Small intestine (tissue), 7 donors: ENCODE data around the gene IMPDH1. TPM values are rescaled to one million over a fixed set of nuclear protein-coding genes. Genes with fewer than 3 reads are reported as not detected.
A peak's percentile ranks its signal among the peaks of the same experiment; 100 is the strongest.

Source experiments
- DNase-seq, 2 donors: peaks; one replicate each; pipeline versions ENCODE4 v3.0.0 to v3.0.0-alpha.2; 2013
- FAIRE-seq: peaks from 2 replicates; lab custom pipeline; 2012; peaks lifted over from hg19 to GRCh38; lab: Jason Lieb, UNC
- H3K27ac ChIP-seq, 3 donors: one replicate each; pipeline ENCODE4 v1.5.1; 2013; ENCODE audit warnings: low read length in 2 of 3, mild to moderate bottlenecking in 2 of 3, control low read depth in 1 of 3, inconsistent platforms in 1 of 3, low read depth in 1 of 3, moderate library complexity in 1 of 3
- H3K27me3 ChIP-seq, 3 donors: one replicate each; pipeline ENCODE4 v1.6.1; 2013; ENCODE audit warnings: low read length in 3 of 3, inconsistent platforms in 1 of 3; ENCODE audit not compliant: control insufficient read depth in 3 of 3, insufficient read depth in 3 of 3
- H3K36me3 ChIP-seq, 3 donors: one replicate each; pipeline ENCODE4 v1.6.1; 2013; ENCODE audit warnings: low read length in 3 of 3, inconsistent platforms in 1 of 3, low read depth in 1 of 3, mild to moderate bottlenecking in 1 of 3, moderate library complexity in 1 of 3; ENCODE audit not compliant: control insufficient read depth in 3 of 3, insufficient read depth in 2 of 3
- H3K4me1 ChIP-seq, 3 donors: one replicate each; pipeline ENCODE4 v1.6.1; 2013; ENCODE audit warnings: low read length in 2 of 3, inconsistent platforms in 1 of 3, low read depth in 1 of 3, mild to moderate bottlenecking in 1 of 3, moderate library complexity in 1 of 3; ENCODE audit not compliant: control insufficient read depth in 3 of 3, insufficient read depth in 2 of 3
- H3K4me3 ChIP-seq, 3 donors: one replicate each; pipeline ENCODE4 v1.5.1; 2013; ENCODE audit warnings: low read length in 3 of 3, control low read depth in 1 of 3, inconsistent platforms in 1 of 3, low read depth in 1 of 3, mild to moderate bottlenecking in 1 of 3, moderate library complexity in 1 of 3
- H3K9me3 ChIP-seq, 2 donors: one replicate each; pipeline ENCODE4 v1.6.1; 2013; ENCODE audit warnings: low read depth in 1 of 2, low read length in 1 of 2; ENCODE audit not compliant: control insufficient read depth in 2 of 2, insufficient read depth in 1 of 2
- WGBS, 3 donors: extraction: QIAGEN DNeasy Blood & Tissue Kit; methylation state at CpG; one replicate each; pipeline ENCODE4 v1.1.7; 2013; 5-methylcytosine and 5-hydroxymethylcytosine counted together
- polyA plus RNA-seq, 4 donors: library from polyadenylated mRNA; stranded (reverse) in 3 of 4; unstranded in 1 of 4; fragments of 200-250 nt in 3 of 4; fragments of 120-200 nt in 1 of 4; gene quantifications; one replicate each; pipeline versions ENCODE4 v1.2.1 to v1.2.3, GENCODE V29; 2013
- donor health status: healthy with polysubstance abuse.
- donor health status: control.
- donor health status: control.
- donor health status: Bipolar disorder and iron deficiency.
- donor health status: healthy.

IMPDH1 gene
- polyA plus RNA-seq, 4 donors = 4.5 to 19.0 (median 10.9) TPM

GRCh38 chr7:128398016-128398840 is 11.6 kb downstream of the IMPDH1 start:
- no peak overlapping the region for H3K27ac ChIP-seq
- WGBS, 3 donors = 67 to 77% (median 73%) methylated on average over 16 of the region's 16 CpGs
- no peak overlapping the region for H3K4me3 ChIP-seq
- FAIRE-seq (no peak), DNase-seq (peak; percentile 49 to 59)
- H3K4me1 ChIP-seq = no peaks in the 10 kb centered on the region
- no peaks in the 10 kb centered on the region for H3K9me3 ChIP-seq
- H3K27me3 ChIP-seq = no peaks in the 10 kb centered on the region
- peaks cover 2 to 73% (median 6%) of the 10 kb centered on the region in 3 donors for H3K36me3 ChIP-seq

- peaks cover 2 to 74% (median 6%) of the 10 kb centered on the region in 3 donors for H3K36me3 ChIP-seq
Measured at GRCh38 chr7:128396357-128396756, 13.4 kb downstream of the IMPDH1 start.

GRCh38 chr7:128395748-128396147 is 14.0 kb downstream of the IMPDH1 start:
- Histone ChIP-seq H3K27me3 (no peaks in the 10 kb centered on the region), H3K9me3 (no peaks in the 10 kb centered on the region), H3K27ac (no peak overlapping the region), H3K36me3 (peaks cover 2 to 68% (median 4%) of the 10 kb centered on the region in 3 donors), H3K4me1 (no peaks in the 10 kb centered on the region), H3K4me3 (no peak overlapping the region)
- 89 to 94% (median 92%) methylated on average over 3 of the region's 3 CpGs for WGBS, 3 donors
- FAIRE-seq (no peak), DNase-seq (no peak)

More at GRCh38 chr7:128396357-128396756, 13.4 kb downstream of the IMPDH1 start:
- FAIRE-seq = no peak
- Histone ChIP-seq H3K9me3 (no peaks in the 10 kb centered on the region), H3K27me3 (no peaks in the 10 kb centered on the region), H3K4me1 (no peaks in the 10 kb centered on the region), H3K4me3 (no peak overlapping the region), H3K27ac (no peak overlapping the region)
- 97 to 98% (median 98%) methylated on average over 9 to 11 of the region's 11 CpGs for WGBS, 3 donors
- no peak for DNase-seq

- Histone ChIP-seq H3K27ac (no peak overlapping the region), H3K9me3 (no peaks in the 10 kb centered on the region), H3K4me1 (no peaks in the 10 kb centered on the region), H3K36me3 (peaks cover 0 to 60% (median 2%) of the 10 kb centered on the region in 3 donors), H3K4me3 (no peak overlapping the region), H3K27me3 (no peaks in the 10 kb centered on the region)
- WGBS, 3 donors = 87 to 94% (median 93%) methylated on average over 16 of the region's 16 CpGs
- DNase-seq (no peak), FAIRE-seq (no peak)
Measured at GRCh38 chr7:128394904-128395496, 14.8 kb downstream of the IMPDH1 start.

GRCh38 chr7:128393526-128394330 is 16.1 kb downstream of the IMPDH1 start:
- H3K27me3 ChIP-seq = peaks cover 0 to 3% (median 0%) of the 10 kb centered on the region in 3 donors
- 40 to 83% (median 67%) methylated on average over 18 to 23 of the region's 23 CpGs for WGBS, 3 donors
- H3K9me3 ChIP-seq = no peaks in the 10 kb centered on the region
- H3K4me3 ChIP-seq = no peak overlapping the region
- H3K4me1 ChIP-seq = no peaks in the 10 kb centered on the region
- H3K36me3 ChIP-seq = peaks cover 0 to 56% (median 2%) of the 10 kb centered on the region in 3 donors
- DNase-seq = peak in 1 of 2 donors; percentile 41
- no peak for FAIRE-seq
- H3K27ac ChIP-seq = no peak overlapping the region

GRCh38 chr7:128392446-128393327 is 17.1 kb downstream of the IMPDH1 start:
- FAIRE-seq (no peak), DNase-seq (no peak)
- H3K4me1 ChIP-seq = no peaks in the 10 kb centered on the region
- no peak overlapping the region for H3K27ac ChIP-seq
- H3K4me3 ChIP-seq = no peak overlapping the region
- peaks cover 0 to 13% (median 0%) of the 10 kb centered on the region in 3 donors for H3K27me3 ChIP-seq
- H3K9me3 ChIP-seq = no peaks in the 10 kb centered on the region
- H3K36me3 ChIP-seq = peaks cover 0 to 47% (median 0%) of the 10 kb centered on the region in 3 donors
- WGBS, 3 donors = 95 to 97% (median 96%) methylated on average over 14 to 18 of the region's 18 CpGs

GRCh38 chr7:128391805-128392204 is 18.0 kb downstream of the IMPDH1 start:
- no peak overlapping the region for H3K4me3 ChIP-seq
- H3K27me3 ChIP-seq = peaks cover 0 to 21% (median 0%) of the 10 kb centered on the region in 3 donors
- no peak overlapping the region for H3K27ac ChIP-seq
- 93 to 97% (median 96%) methylated on average over 7 of the region's 7 CpGs for WGBS, 3 donors
- peaks cover 0 to 2% (median 0%) of the 10 kb centered on the region in 3 donors for H3K4me1 ChIP-seq
- FAIRE-seq (no peak), DNase-seq (no peak)
- H3K9me3 ChIP-seq = no peaks in the 10 kb centered on the region
- H3K36me3 ChIP-seq = peaks cover 0 to 45% (median 0%) of the 10 kb centered on the region in 3 donors
